CD14-positive monocyte (primary cell): ENCODE results near the gene PSPN. TPM values are rescaled to one million over a fixed set of nuclear protein-coding genes. Genes with fewer than 3 reads are reported as not detected.

Experiments
- DNase-seq, 3 donors: peaks; one replicate each; pipeline ENCODE4 v3.0.0-alpha.2; 2011 to 2022
- H2AFZ ChIP-seq: 2 replicates; pipeline ENCODE4 v1.6.0; 2012; ENCODE audit warnings: mild to moderate bottlenecking, low read depth, low read length, inconsistent platforms; ENCODE audit not compliant: insufficient read depth, poor library complexity, severe bottlenecking
- H3K27ac ChIP-seq, 2 donors: 1 replicate in 1 of 2; 2 replicates in 1 of 2; pipeline ENCODE4 v1.5.1; 2012 to 2013; ENCODE audit warnings: low read length in 2 of 2, control low read depth in 1 of 2, inconsistent platforms in 1 of 2, low read depth in 1 of 2, mild to moderate bottlenecking in 1 of 2
- H3K27me3 ChIP-seq, 2 donors: one replicate each; pipeline versions ENCODE4 v1.6.0 to v1.6.1; 2011 to 2013; ENCODE audit warnings: low read length in 2 of 2; ENCODE audit not compliant: control insufficient read depth in 2 of 2, insufficient read depth in 2 of 2
- H3K36me3 ChIP-seq, 2 donors: replicated peaks in 1 of 2; 1 replicate in 1 of 2; 2 replicates in 1 of 2; pipeline versions ENCODE4 v1.5.1 to v1.6.1; 2012 to 2013; ENCODE audit warnings: low read length in 2 of 2, control low read depth in 1 of 2, inconsistent platforms in 1 of 2, mild to moderate bottlenecking in 1 of 2; ENCODE audit not compliant: insufficient read depth in 2 of 2, control insufficient read depth in 1 of 2
- H3K4me1 ChIP-seq, 2 donors: 1 replicate in 1 of 2; 2 replicates in 1 of 2; pipeline versions ENCODE4 v1.5.1 to v1.6.1; 2012 to 2013; ENCODE audit warnings: low read length in 2 of 2, control low read depth in 1 of 2, inconsistent platforms in 1 of 2, mild to moderate bottlenecking in 1 of 2, moderate library complexity in 1 of 2; ENCODE audit not compliant: insufficient read depth in 2 of 2, control insufficient read depth in 1 of 2
- H3K4me2 ChIP-seq: replicated peaks from 2 replicates; pipeline ENCODE3; 2012; ENCODE audit warnings: low read length, moderate library complexity, mild to moderate bottlenecking; ENCODE audit not compliant: poor library complexity, severe bottlenecking; ENCODE audit errors: extremely low read depth
- H3K4me3 ChIP-seq, 3 experiments: fragments of 200-600 bp in 1 of 3; sonication (generic) in 1 of 3; replicated peaks in 1 of 3; 1 replicate in 2 of 3; 2 replicates in 1 of 3; pipeline ENCODE4 v1.5.1; 2011 to 2013; ENCODE audit warnings: low read length in 3 of 3, mild to moderate bottlenecking in 3 of 3, control low read depth in 2 of 3, low read depth in 2 of 3, inconsistent platforms in 1 of 3, moderate library complexity in 1 of 3
- H3K79me2 ChIP-seq: 2 replicates; pipeline ENCODE4 v1.6.0; 2012; ENCODE audit warnings: mild to moderate bottlenecking, control low read depth, inconsistent platforms, low read length, moderate library complexity; ENCODE audit not compliant: insufficient read depth
- H3K9ac ChIP-seq: 2 replicates; pipeline ENCODE4 v1.6.0; 2017; ENCODE audit warnings: low read length, mild to moderate bottlenecking; ENCODE audit not compliant: insufficient read depth, poor library complexity, severe bottlenecking
- H3K9me3 ChIP-seq, 2 donors: replicated peaks in 1 of 2; 1 replicate in 1 of 2; 2 replicates in 1 of 2; pipeline versions ENCODE4 v1.5.1 to v1.6.1; 2012 to 2013; ENCODE audit warnings: low read length in 2 of 2, control low read depth in 1 of 2; ENCODE audit not compliant: control insufficient read depth in 1 of 2, insufficient read depth in 1 of 2
- H4K20me1 ChIP-seq: 2 replicates; pipeline ENCODE4 v1.6.0; 2012; ENCODE audit warnings: mild to moderate bottlenecking, low read length, control low read depth, moderate library complexity; ENCODE audit not compliant: insufficient read depth
- H3K27ac Mint-ChIP-seq, 7 donors: one replicate each; pipeline ENCODE4 v1.8.0; 2020; ENCODE audit warnings: mild to moderate bottlenecking in 7 of 7, mixed read lengths in 7 of 7, moderate library complexity in 6 of 7, inconsistent platforms in 2 of 7
- H3K27me3 Mint-ChIP-seq, 3 donors: one replicate each; pipeline ENCODE4 v1.8.0; 2021 to 2022; ENCODE audit warnings: low read depth in 3 of 3, mild to moderate bottlenecking in 3 of 3, mixed read lengths in 3 of 3, moderate library complexity in 3 of 3, inconsistent platforms in 1 of 3
- H3K36me3 Mint-ChIP-seq, 2 donors: one replicate each; pipeline ENCODE4 v1.8.0; 2020; ENCODE audit warnings: mixed read lengths in 2 of 2, inconsistent platforms in 1 of 2, mild to moderate bottlenecking in 1 of 2
- H3K4me1 Mint-ChIP-seq: one replicate; pipeline ENCODE4 v1.8.0; 2020; ENCODE audit warnings: mild to moderate bottlenecking, mixed read lengths
- H3K4me3 Mint-ChIP-seq, 2 donors: one replicate each; pipeline ENCODE4 v1.8.0; 2020; ENCODE audit warnings: mild to moderate bottlenecking in 2 of 2, mixed read lengths in 2 of 2, moderate library complexity in 1 of 2
- H3K9me3 Mint-ChIP-seq, 7 donors: one replicate each; pipeline ENCODE4 v1.8.0; 2020 to 2022; ENCODE audit warnings: mixed read lengths in 7 of 7, mild to moderate bottlenecking in 6 of 7, moderate library complexity in 6 of 7, inconsistent platforms in 2 of 7
- CTCF ChIP-seq: fragments of 200-600 bp; IDR thresholded peaks from one replicate; pipeline ENCODE4 v1.8.0; 2022; ENCODE audit warnings: antibody characterized with exemption, mild to moderate bottlenecking
- WGBS: methylation state at CpG from one replicate; pipeline ENCODE4 v1.1.5; 2013; ENCODE audit warnings: missing lambda C conversion rate; ENCODE audit not compliant: insufficient coverage; 5-methylcytosine and 5-hydroxymethylcytosine counted together
- intact Hi-C, 2 donors: fragments of 100-400 bp; cut with micrococcal nuclease; formaldehyde crosslinking; loops; one replicate each; pipeline versions ENCODE4 v1.15.0 to v1.15.1; 2023
- polyA plus RNA-seq, 3 donors: library from polyadenylated mRNA; depleted of rRNA in 1 of 3; unstranded in 2 of 3; stranded (reverse) in 1 of 3; fragments of 300-500 nt in 2 of 3; fragments of >200 nt in 1 of 3; fragmentation: Illumina TruSeq in 2 of 3; gene quantifications; 1 replicate in 2 of 3; 2 replicates in 1 of 3; pipeline ENCODE4 v1.2.3, GENCODE V29; 2012 to 2021

Gene PSPN
- polyA plus RNA-seq, 3 donors: 0.10 to 0.19 (median 0.13) TPM

DNA sequence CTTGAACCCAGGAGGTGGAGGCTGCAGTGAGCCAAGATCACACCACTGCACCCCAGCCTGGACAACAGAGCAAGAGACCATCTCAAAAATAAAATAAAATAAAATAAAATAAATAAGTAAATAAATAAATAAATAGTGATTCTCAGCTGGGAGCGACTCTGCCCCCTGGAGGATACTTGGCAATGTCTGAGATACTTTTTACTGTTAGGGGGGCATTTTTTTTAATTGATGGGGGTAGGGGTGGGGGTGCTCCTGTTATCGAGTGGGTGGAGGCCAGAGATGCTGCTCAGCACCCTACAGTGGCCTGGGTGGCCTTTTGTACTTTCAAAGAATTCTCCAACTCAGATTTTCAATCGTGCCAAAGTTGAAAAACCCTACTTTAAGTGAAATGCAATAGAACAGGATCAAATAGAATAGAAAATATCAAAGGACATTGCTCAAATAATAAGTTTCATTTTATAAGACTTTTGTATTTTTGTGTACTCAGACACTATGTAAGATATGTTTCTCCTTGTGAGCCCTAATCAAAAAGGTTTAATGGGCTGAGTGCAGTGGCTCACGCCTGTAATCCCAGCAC is 21.5 kb downstream of the PSPN start:
- Histone ChIP-seq H3K27ac (no peak overlapping the region), H3K27me3 (no peaks in the 10 kb centered on the region), H2AFZ (no peak overlapping the region), H3K79me2 (no peaks in the 10 kb centered on the region), H3K4me2 (no peak overlapping the region), H3K4me1 (peaks cover 0 to 4% of the 10 kb centered on the region in 2 donors), H3K4me3 (no peak overlapping the region), H3K9ac (no peak overlapping the region), H4K20me1 (no peaks in the 10 kb centered on the region), H3K9me3 (no peaks in the 10 kb centered on the region), H3K36me3 (no peaks in the 10 kb centered on the region)
- DNase-seq: no peak
- no peak overlapping the region for H3K27ac Mint-ChIP-seq
- H3K36me3 Mint-ChIP-seq: no peaks in the 10 kb centered on the region
- H3K9me3 Mint-ChIP-seq: peaks cover 0 to 10% (median 4%) of the 10 kb centered on the region in 7 donors
- intact Hi-C loops: no loop called here
- TF ChIP-seq CTCF: peak; percentile 41
- no peak overlapping the region for H3K4me3 Mint-ChIP-seq
- H3K27me3 Mint-ChIP-seq: peaks cover 0 to 3% (median 3%) of the 10 kb centered on the region in 3 donors
- H3K4me1 Mint-ChIP-seq: peaks cover 6% of the 10 kb centered on the region
- WGBS: 90% methylated on average over 2 of the region's 4 CpGs

DNA sequence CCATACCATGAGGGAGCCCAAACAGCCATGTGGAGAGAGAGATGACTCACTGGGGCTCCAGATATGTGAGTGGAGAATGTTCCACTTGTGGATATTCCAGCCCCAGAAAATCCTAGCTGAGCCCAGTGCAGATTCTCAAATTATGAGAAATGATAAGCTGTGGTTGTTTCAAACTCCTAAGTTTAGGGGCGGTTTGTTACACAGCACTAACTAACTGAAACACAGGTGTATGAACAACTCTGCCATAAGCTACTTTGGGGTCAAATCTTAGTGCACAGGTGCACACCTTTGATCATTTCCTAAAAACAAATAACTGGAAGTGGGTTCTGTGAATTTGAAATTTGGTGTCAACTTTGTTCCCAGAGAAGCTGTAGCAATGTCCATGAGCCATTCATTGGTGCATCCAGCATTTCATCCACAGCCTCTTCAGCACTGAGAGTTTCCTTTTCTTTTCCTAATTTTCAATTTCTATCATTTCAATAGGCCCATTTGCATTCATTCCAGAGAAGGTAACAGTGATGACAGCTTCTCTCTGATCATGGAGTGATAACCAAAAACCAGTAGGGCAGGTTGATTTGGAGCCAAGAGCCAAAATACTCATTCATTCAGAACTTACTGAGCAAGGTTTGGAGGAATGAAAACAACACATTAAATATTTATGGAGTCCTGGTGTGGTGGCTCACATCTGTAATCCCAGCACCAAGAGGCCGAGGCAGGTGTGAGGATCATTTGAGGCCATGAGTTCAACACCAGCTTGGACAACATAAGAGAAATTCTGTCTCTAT is 23.2 kb downstream of the PSPN start:
- Mint-ChIP-seq H3K36me3 (no peaks in the 10 kb centered on the region), H3K9me3 (peaks cover 0 to 10% (median 4%) of the 10 kb centered on the region in 7 donors)
- H3K4me3 ChIP-seq: no peak overlapping the region

More for the DNA sequence above, 23.2 kb downstream of the PSPN start:
- Histone ChIP-seq H3K27ac (no peak overlapping the region), H3K36me3 (no peaks in the 10 kb centered on the region), H4K20me1 (no peaks in the 10 kb centered on the region), H3K4me2 (no peak overlapping the region), H3K9me3 (no peaks in the 10 kb centered on the region), H3K79me2 (no peaks in the 10 kb centered on the region), H2AFZ (no peak overlapping the region), H3K4me1 (peaks cover 0 to 4% of the 10 kb centered on the region in 2 donors), H3K27me3 (no peaks in the 10 kb centered on the region), H3K9ac (no peak overlapping the region)
- TF ChIP-seq CTCF: no peak
- Mint-ChIP-seq H3K27me3 (peaks cover 1 to 10% (median 5%) of the 10 kb centered on the region in 3 donors), H3K4me1 (peaks cover 10% of the 10 kb centered on the region), H3K27ac (no peak overlapping the region), H3K4me3 (no peak overlapping the region)
- 86% methylated on average over 1 of the region's 2 CpGs for WGBS
- intact Hi-C loops: no loop called here
- DNase-seq: no peak
